HCT116 (cell line): ENCODE data around the gene ADGRG1. TPM values are rescaled to one million over a fixed set of nuclear protein-coding genes. Genes with fewer than 3 reads are reported as not detected.

ENCODE experiments used
- ATAC-seq: fragments of 200-7000 bp; cut with Tn5 transposase; 2 replicates; pipeline ENCODE4 v1.9.1; 2020; ENCODE audit warnings: mild to moderate bottlenecking, moderate library complexity
- BruUV-seq: library from RNA; stranded (reverse); fragments of 400-500 nt; replicated peaks from 2 replicates; lab custom pipeline; 2021; lab: Mats Ljungman, UMichigan
- CTCF ChIA-PET: fragments of 300-600 bp; sonication (Branson Sonifier 250); formaldehyde crosslinking; loops from one replicate; lab custom pipeline; 2021; ENCODE audit warnings: antibody characterized with exemption; lab: Charles Lee
- POLR2A ChIA-PET: fragments of 300-600, 350-600 bp; sonication (Branson Sonifier 250); formaldehyde crosslinking; loops from one replicate; lab custom pipeline; 2021; ENCODE audit warnings: antibody characterized with exemption; lab: Charles Lee
- RAD21 ChIA-PET, 2 experiments: fragments of 300-600 bp; sonication (Branson Sonifier 250); formaldehyde crosslinking; loops; one replicate each; lab custom pipeline; 2023; ENCODE audit warnings: low total read pairs in 2 of 2; ENCODE audit not compliant: uncharacterized antibody in 2 of 2, unreplicated experiment in 2 of 2, low non-redundant PET in 1 of 2; lab: Charles Lee
- DNase-seq: peaks from one replicate; pipeline ENCODE4 v3.0.0-alpha.2; 2010; ENCODE audit warnings: low read depth, low spot score
- H2AFZ ChIP-seq: fragments of 200-600 bp; shearing (Covaris generic), sonication (generic); 2 replicates; pipeline ENCODE4 v1.6.1; 2017; ENCODE audit warnings: low read depth, mixed run types, mixed read lengths, antibody characterized with exemption, low read length; ENCODE audit not compliant: poor library complexity, severe bottlenecking
- H3K27ac ChIP-seq: 2 replicates; pipeline ENCODE4 v1.5.1; 2012; ENCODE audit warnings: low read depth, low read length
- H3K27me3 ChIP-seq: fragments of 200-600 bp; sonication (generic); 2 replicates; pipeline ENCODE4 v1.6.1; 2016; ENCODE audit warnings: mixed run types, low read length, mixed read lengths; ENCODE audit not compliant: insufficient read depth
- H3K36me3 ChIP-seq, 2 experiments: fragments of 200-500 bp in 1 of 2; fragments of 200-600 bp in 1 of 2; sonication (Bioruptor generic) in 1 of 2; sonication (generic) in 1 of 2; 2 replicates each; pipeline versions ENCODE4 v1.5.1 to v1.6.1; 2014 to 2016; ENCODE audit warnings: low read length in 2 of 2, inconsistent platforms in 1 of 2, mixed read lengths in 1 of 2, mixed run types in 1 of 2; ENCODE audit not compliant: insufficient read depth in 2 of 2, control insufficient read depth in 1 of 2
- H3K4me1 ChIP-seq, 2 experiments: fragments of 200-600 bp in 1 of 2; sonication (generic) in 1 of 2; 2 replicates each; pipeline versions ENCODE4 v1.5.1 to v1.6.1; 2012 to 2017; ENCODE audit warnings: low read length in 2 of 2, inconsistent platforms in 1 of 2, mild to moderate bottlenecking in 1 of 2, mixed read lengths in 1 of 2, mixed run types in 1 of 2, moderate library complexity in 1 of 2; ENCODE audit not compliant: insufficient read depth in 2 of 2, control insufficient read depth in 1 of 2
- H3K4me2 ChIP-seq: fragments of 200-600 bp; sonication (generic); 2 replicates; pipeline ENCODE4 v1.6.1; 2017; ENCODE audit warnings: mixed run types, low read length, mixed read lengths
- H3K4me3 ChIP-seq, 2 experiments: fragments of 200-600 bp in 1 of 2; sonication (generic) in 1 of 2; replicated peaks in 1 of 2; 2 replicates each; pipeline ENCODE4 v1.5.1; 2011 to 2016; ENCODE audit warnings: low read length in 2 of 2, control low read depth in 1 of 2, low read depth in 1 of 2, mild to moderate bottlenecking in 1 of 2, mixed read lengths in 1 of 2, mixed run types in 1 of 2
- H3K79me2 ChIP-seq: fragments of 200-600 bp; sonication (generic); 2 replicates; pipeline ENCODE4 v1.6.1; 2017; ENCODE audit warnings: mild to moderate bottlenecking, mixed run types, low read length, moderate library complexity, mixed read lengths; ENCODE audit not compliant: insufficient read depth
- H3K9ac ChIP-seq: fragments of 200-600 bp; sonication (generic); 2 replicates; pipeline ENCODE4 v1.6.1; 2016; ENCODE audit warnings: low read length, mixed read lengths
- H3K9me2 ChIP-seq: fragments of 200-600 bp; sonication (generic), shearing (Covaris generic); 2 replicates; pipeline ENCODE4 v1.6.1; 2017; ENCODE audit warnings: mixed run types, mild to moderate bottlenecking, moderate library complexity; ENCODE audit not compliant: insufficient read depth
- H3K9me3 ChIP-seq, 2 experiments: fragments of 200-500 bp in 1 of 2; fragments of 200-600 bp in 1 of 2; sonication (Bioruptor generic) in 1 of 2; sonication (generic) in 1 of 2; 2 replicates each; pipeline ENCODE4 v1.6.1; 2014 to 2017; ENCODE audit warnings: low read length in 2 of 2, mixed read lengths in 2 of 2, inconsistent platforms in 1 of 2, low read depth in 1 of 2, mild to moderate bottlenecking in 1 of 2, mixed run types in 1 of 2, moderate library complexity in 1 of 2; ENCODE audit not compliant: control insufficient read depth in 1 of 2, insufficient read depth in 1 of 2
- H4K20me1 ChIP-seq: fragments of 200-600 bp; sonication (generic), shearing (Covaris generic); 2 replicates; pipeline ENCODE4 v1.6.1; 2017; ENCODE audit warnings: mixed run types, mild to moderate bottlenecking, moderate library complexity; ENCODE audit not compliant: insufficient read depth
- ATF3 ChIP-seq: IDR thresholded peaks from 2 replicates; pipeline ENCODE4 v1.6.1; 2012
- EGR1 ChIP-seq: IDR thresholded peaks from 2 replicates; pipeline ENCODE4 v1.6.1; 2012; ENCODE audit warnings: low read depth
- ELF1 ChIP-seq: IDR thresholded peaks from 2 replicates; pipeline ENCODE4 v1.6.1; 2012; ENCODE audit warnings: low read depth, borderline replicate concordance
- EZH2phosphoT487 ChIP-seq: fragments of 200-600 bp; IDR thresholded peaks from 2 replicates; pipeline ENCODE4 v1.6.1; 2018; ENCODE audit warnings: antibody characterized with exemption, borderline replicate concordance
- FOSL1 ChIP-seq: IDR thresholded peaks from 2 replicates; pipeline ENCODE4 v1.6.1; 2012; ENCODE audit warnings: low read depth
- POLR2AphosphoS5 ChIP-seq: IDR thresholded peaks from 2 replicates; pipeline ENCODE4 v1.6.1; 2011; ENCODE audit warnings: mild to moderate bottlenecking, low read depth, low read length, moderate library complexity
- SIN3A ChIP-seq: IDR thresholded peaks from 2 replicates; pipeline ENCODE4 v1.6.1; 2012; ENCODE audit warnings: low read depth
- TCF7L2 ChIP-seq: IDR thresholded peaks from 2 replicates; pipeline ENCODE4 v1.7.0; 2011; ENCODE audit warnings: borderline replicate concordance, inconsistent platforms; ENCODE audit not compliant: insufficient read depth, insufficient read length; ENCODE audit errors: extremely low read depth
- ZFX ChIP-seq: fragments of 450-650 bp; IDR thresholded peaks from 2 replicates; pipeline ENCODE4 v1.6.1; 2017
- intact Hi-C: fragments of 100-400 bp; cut with micrococcal nuclease; formaldehyde crosslinking; loops from 2 replicates; pipeline ENCODE4 v1.10.0; 2022
- total RNA-seq: library from RNA; stranded (reverse); gene quantifications from one replicate; pipeline ENCODE4 v1.2.1, GENCODE V29; 2021; ENCODE audit not compliant: unreplicated experiment
- TF ChIP-seq, protein P1 (sequence below): IDR thresholded peaks from 2 replicates; pipeline ENCODE4 v1.6.1; 2012; ENCODE audit warnings: low read depth

Gene ADGRG1
- total RNA-seq, 1 experiment from 2014 or later: 36.4 TPM

DNA sequence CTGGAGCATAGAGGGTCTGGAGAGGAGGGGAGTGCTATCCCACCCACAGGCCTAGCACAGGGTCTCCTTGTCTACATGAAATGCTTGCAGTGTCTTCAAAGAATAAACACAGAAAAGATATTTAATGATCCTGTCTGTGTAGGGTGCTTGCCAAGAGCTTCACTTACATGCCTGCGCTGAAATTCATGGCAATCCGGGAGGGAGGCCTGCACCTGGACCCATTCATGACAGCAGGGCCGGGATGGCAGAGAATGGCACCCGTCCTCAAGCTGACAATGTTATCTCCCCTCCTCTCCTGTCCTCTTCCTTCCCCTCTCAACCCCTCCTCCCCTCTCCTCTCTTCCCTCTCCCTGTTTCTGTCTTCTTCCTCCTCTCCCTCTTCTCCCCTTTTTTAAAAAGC, 41.8 kb downstream of the ADGRG1 start:
- Histone ChIP-seq H3K9me2 (no peaks in the 10 kb centered on the region), H4K20me1 (no peaks in the 10 kb centered on the region), H3K27me3 (peaks cover 6% of the 10 kb centered on the region; the same call in 1 of the 2 replicates), H3K79me2 (no peaks in the 10 kb centered on the region), H3K9me3 (no peaks in the 10 kb centered on the region), H3K4me3 (no peak overlapping the region), H2AFZ (no peak overlapping the region), H3K9ac (no peak overlapping the region), H3K4me2 (no peak overlapping the region), H3K27ac (no peak overlapping the region), H3K36me3 (no peaks in the 10 kb centered on the region), H3K4me1 (peaks cover 10 to 24% of the 10 kb centered on the region in 2 experiments)
- BruUV-seq: no TSS peak
- TF ChIP-seq SIN3A (no peak), TCF7L2 (no peak), ZFX (no peak), POLR2AphosphoS5 (no peak), EGR1 (no peak), EZH2phosphoT487 (no peak), ATF3 (no peak), FOSL1 (no peak), ELF1 (no peak)
- TF ChIP-seq, protein P1, sequence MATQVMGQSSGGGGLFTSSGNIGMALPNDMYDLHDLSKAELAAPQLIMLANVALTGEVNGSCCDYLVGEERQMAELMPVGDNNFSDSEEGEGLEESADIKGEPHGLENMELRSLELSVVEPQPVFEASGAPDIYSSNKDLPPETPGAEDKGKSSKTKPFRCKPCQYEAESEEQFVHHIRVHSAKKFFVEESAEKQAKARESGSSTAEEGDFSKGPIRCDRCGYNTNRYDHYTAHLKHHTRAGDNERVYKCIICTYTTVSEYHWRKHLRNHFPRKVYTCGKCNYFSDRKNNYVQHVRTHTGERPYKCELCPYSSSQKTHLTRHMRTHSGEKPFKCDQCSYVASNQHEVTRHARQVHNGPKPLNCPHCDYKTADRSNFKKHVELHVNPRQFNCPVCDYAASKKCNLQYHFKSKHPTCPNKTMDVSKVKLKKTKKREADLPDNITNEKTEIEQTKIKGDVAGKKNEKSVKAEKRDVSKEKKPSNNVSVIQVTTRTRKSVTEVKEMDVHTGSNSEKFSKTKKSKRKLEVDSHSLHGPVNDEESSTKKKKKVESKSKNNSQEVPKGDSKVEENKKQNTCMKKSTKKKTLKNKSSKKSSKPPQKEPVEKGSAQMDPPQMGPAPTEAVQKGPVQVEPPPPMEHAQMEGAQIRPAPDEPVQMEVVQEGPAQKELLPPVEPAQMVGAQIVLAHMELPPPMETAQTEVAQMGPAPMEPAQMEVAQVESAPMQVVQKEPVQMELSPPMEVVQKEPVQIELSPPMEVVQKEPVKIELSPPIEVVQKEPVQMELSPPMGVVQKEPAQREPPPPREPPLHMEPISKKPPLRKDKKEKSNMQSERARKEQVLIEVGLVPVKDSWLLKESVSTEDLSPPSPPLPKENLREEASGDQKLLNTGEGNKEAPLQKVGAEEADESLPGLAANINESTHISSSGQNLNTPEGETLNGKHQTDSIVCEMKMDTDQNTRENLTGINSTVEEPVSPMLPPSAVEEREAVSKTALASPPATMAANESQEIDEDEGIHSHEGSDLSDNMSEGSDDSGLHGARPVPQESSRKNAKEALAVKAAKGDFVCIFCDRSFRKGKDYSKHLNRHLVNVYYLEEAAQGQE: no peak
- POLR2A ChIA-PET: no interaction called here
- intact Hi-C loops: no loop called here
- CTCF ChIA-PET: no interaction called here
- RAD21 ChIA-PET: no interaction called here
- ATAC-seq (no peak), DNase-seq (no peak)
